ENCODE results near the gene LRRC23.

Gene LRRC23

GRCh38 chr12:6928022-6928702 is 23.5 kb downstream of the LRRC23 start:
- FAIRE-seq: no peak

- no peak for FAIRE-seq
Measured at GRCh38 chr12:6928703-6929407, 24.2 kb downstream of the LRRC23 start.

- FAIRE-seq: no peak
Measured at GRCh38 chr12:6929466-6930452, 25.1 kb downstream of the LRRC23 start.

GRCh38 chr12:6932766-6933165 is 28.1 kb downstream of the LRRC23 start:
- FAIRE-seq: no peak

GRCh38 chr12:6934110-6934509 is 29.5 kb downstream of the LRRC23 start:
- FAIRE-seq: no peak

GRCh38 chr12:6935371-6936193 is 31.0 kb downstream of the LRRC23 start:
- FAIRE-seq: no peak

- no peak for FAIRE-seq
Measured at GRCh38 chr12:6936194-6936635, 31.6 kb downstream of the LRRC23 start.

GRCh38 chr12:6936636-6937480 is 32.2 kb downstream of the LRRC23 start:
- FAIRE-seq: no peak

GRCh38 chr12:6937481-6938352 is 33.1 kb downstream of the LRRC23 start:
- peak; percentile 98 for FAIRE-seq

- FAIRE-seq: no peak
Measured at GRCh38 chr12:6938353-6939190, 34.0 kb downstream of the LRRC23 start.

- FAIRE-seq: no peak
Measured at GRCh38 chr12:6939191-6939540, 34.5 kb downstream of the LRRC23 start.

GRCh38 chr12:6941267-6941666 is 36.6 kb downstream of the LRRC23 start:
- no peak for FAIRE-seq

- no peak for FAIRE-seq
Measured at GRCh38 chr12:6941782-6942181, 37.2 kb downstream of the LRRC23 start.

GRCh38 chr12:6942331-6942665 is 37.7 kb downstream of the LRRC23 start:
- no peak for FAIRE-seq

- FAIRE-seq: peak; percentile 99
Measured at GRCh38 chr12:6943389-6943721, 38.7 kb downstream of the LRRC23 start.

GRCh38 chr12:6943722-6944380 is 39.2 kb downstream of the LRRC23 start, which contains the start of the genes C12orf57 and RNU7-1:
Gene C12orf57, plus strand, starts transcription at chr12:6944022. Its CDS starts 100 bp downstream, at chr12:6944122.
Gene RNU7-1, plus strand, starts transcription at chr12:6943816.
- FAIRE-seq: no peak

- FAIRE-seq: no peak
Measured at GRCh38 chr12:6944381-6945186, 40.0 kb downstream of the LRRC23 start.

- no peak for FAIRE-seq
Measured at GRCh38 chr12:6945613-6946012, 41.0 kb downstream of the LRRC23 start.

Data from islet of Langerhans (tissue), 1 donor.